ENCODE data around the gene MRPL16. TPM values are rescaled to one million over a fixed set of nuclear protein-coding genes. Genes with fewer than 3 reads are reported as not detected.

MRPL16 gene
- total and polyA plus RNA-seq, 2 of the 13 experiments (the other 11 are each of a cell fraction or from before 2014, with no cell fraction given): 45.3 to 62.6 TPM

DNA sequence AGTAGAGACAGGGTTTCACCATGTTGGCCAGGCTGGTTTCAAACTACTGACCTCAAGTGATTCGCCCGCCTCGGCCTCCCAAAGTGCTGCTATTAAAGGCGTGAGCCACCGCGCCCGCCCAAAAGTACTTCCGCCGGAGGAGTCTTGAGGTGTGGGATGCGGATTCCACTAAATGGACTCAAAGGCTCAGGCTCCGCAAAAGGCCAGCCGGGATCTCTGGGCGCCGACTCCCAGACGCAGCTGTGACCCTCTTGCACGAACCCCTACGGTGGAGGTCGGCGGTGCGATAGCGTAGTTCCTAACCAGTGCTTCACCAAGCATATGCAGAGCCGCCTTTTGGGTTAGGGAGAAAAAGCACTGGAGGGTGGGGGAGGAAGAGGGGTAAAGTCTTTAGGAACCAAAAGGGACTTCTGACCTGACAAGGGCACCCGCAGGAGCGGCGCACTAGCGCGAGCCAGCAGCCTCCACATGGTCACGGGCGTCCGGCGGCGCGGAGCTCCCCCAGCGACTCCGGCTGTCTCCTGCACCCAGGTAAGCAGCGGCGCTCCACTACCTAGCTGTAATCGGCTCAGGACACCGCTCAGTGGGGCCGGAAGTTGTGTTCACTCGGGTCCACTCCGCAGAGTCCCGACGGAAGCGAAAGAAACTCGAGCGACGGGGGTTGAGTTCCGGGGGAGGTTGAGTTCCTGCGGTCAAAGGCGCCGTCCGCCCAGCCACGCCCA, at the start of gene MRPL16 (continued):
- TF ChIP-seq, protein P1, sequence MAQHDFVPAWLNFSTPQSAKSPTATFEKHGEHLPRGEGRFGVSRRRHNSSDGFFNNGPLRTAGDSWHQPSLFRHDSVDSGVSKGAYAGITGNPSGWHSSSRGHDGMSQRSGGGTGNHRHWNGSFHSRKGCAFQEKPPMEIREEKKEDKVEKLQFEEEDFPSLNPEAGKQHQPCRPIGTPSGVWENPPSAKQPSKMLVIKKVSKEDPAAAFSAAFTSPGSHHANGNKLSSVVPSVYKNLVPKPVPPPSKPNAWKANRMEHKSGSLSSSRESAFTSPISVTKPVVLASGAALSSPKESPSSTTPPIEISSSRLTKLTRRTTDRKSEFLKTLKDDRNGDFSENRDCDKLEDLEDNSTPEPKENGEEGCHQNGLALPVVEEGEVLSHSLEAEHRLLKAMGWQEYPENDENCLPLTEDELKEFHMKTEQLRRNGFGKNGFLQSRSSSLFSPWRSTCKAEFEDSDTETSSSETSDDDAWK (CRISPR knock-in tag; IDR thresholded peaks at IDR 0.05): no peak
- TF ChIP-seq MED13 (CRISPR knock-in tag; IDR thresholded peaks at IDR 0.05): no peak
- TF ChIP-seq TARDBP (CRISPR knock-in tag; IDR thresholded peaks at IDR 0.05): no peak; the same call in 1 of the 2 replicates
- TF ChIP-seq MYC (CRISPR knock-in tag; IDR thresholded peaks at IDR 0.05; ENCODE audit: borderline replicate concordance): peak; percentile 96
- TF ChIP-seq ISX (CRISPR knock-in tag; conservative IDR thresholded peaks at IDR 0.05): no peak
- peak; percentile 94 for TF ChIP-seq KDM5B (CRISPR knock-in tag; IDR thresholded peaks at IDR 0.05; ENCODE audit: borderline replicate concordance)
- TF ChIP-seq, protein P2, sequence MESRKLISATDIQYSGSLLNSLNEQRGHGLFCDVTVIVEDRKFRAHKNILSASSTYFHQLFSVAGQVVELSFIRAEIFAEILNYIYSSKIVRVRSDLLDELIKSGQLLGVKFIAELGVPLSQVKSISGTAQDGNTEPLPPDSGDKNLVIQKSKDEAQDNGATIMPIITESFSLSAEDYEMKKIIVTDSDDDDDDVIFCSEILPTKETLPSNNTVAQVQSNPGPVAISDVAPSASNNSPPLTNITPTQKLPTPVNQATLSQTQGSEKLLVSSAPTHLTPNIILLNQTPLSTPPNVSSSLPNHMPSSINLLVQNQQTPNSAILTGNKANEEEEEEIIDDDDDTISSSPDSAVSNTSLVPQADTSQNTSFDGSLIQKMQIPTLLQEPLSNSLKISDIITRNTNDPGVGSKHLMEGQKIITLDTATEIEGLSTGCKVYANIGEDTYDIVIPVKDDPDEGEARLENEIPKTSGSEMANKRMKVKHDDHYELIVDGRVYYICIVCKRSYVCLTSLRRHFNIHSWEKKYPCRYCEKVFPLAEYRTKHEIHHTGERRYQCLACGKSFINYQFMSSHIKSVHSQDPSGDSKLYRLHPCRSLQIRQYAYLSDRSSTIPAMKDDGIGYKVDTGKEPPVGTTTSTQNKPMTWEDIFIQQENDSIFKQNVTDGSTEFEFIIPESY (CRISPR knock-in tag; IDR thresholded peaks at IDR 0.05): 0 out of 2 replicates have a peak, but pooled peaks have one; percentile 52
- no peak for TF ChIP-seq ZNF282 (IDR thresholded peaks at IDR 0.05; ENCODE audit: partially characterized antibody)
- TF ChIP-seq FOXA3 (CRISPR knock-in tag; IDR thresholded peaks at IDR 0.05): peak; percentile 63
- no peak for TF ChIP-seq NR2F6 (IDR thresholded peaks at IDR 0.05)
- peak; percentile 48; the same call in 1 of the 2 replicates for TF ChIP-seq NR2F6 (CRISPR knock-in tag; IDR thresholded peaks at IDR 0.05)
- no peak for TF ChIP-seq ZNF414 (CRISPR knock-in tag; IDR thresholded peaks at IDR 0.05)
- TF ChIP-seq, protein P3, sequence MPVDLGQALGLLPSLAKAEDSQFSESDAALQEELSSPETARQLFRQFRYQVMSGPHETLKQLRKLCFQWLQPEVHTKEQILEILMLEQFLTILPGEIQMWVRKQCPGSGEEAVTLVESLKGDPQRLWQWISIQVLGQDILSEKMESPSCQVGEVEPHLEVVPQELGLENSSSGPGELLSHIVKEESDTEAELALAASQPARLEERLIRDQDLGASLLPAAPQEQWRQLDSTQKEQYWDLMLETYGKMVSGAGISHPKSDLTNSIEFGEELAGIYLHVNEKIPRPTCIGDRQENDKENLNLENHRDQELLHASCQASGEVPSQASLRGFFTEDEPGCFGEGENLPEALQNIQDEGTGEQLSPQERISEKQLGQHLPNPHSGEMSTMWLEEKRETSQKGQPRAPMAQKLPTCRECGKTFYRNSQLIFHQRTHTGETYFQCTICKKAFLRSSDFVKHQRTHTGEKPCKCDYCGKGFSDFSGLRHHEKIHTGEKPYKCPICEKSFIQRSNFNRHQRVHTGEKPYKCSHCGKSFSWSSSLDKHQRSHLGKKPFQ (CRISPR knock-in tag; IDR thresholded peaks at IDR 0.05; ENCODE audit: insufficient replicate concordance): peak; percentile 83
- TF ChIP-seq, protein P4, sequence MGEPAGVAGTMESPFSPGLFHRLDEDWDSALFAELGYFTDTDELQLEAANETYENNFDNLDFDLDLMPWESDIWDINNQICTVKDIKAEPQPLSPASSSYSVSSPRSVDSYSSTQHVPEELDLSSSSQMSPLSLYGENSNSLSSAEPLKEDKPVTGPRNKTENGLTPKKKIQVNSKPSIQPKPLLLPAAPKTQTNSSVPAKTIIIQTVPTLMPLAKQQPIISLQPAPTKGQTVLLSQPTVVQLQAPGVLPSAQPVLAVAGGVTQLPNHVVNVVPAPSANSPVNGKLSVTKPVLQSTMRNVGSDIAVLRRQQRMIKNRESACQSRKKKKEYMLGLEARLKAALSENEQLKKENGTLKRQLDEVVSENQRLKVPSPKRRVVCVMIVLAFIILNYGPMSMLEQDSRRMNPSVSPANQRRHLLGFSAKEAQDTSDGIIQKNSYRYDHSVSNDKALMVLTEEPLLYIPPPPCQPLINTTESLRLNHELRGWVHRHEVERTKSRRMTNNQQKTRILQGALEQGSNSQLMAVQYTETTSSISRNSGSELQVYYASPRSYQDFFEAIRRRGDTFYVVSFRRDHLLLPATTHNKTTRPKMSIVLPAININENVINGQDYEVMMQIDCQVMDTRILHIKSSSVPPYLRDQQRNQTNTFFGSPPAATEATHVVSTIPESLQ (CRISPR knock-in tag; conservative IDR thresholded peaks at IDR 0.05): no peak
- TF ChIP-seq SRY (CRISPR knock-in tag; IDR thresholded peaks at IDR 0.05): peak; percentile 84
- peak; percentile 78; the same call in 1 of the 2 replicates for TF ChIP-seq KLF12 (CRISPR knock-in tag; IDR thresholded peaks at IDR 0.05; ENCODE audit: borderline replicate concordance)
- peak; percentile 31; the same call in 1 of the 2 replicates for TF ChIP-seq ZNF441 (CRISPR knock-in tag; IDR thresholded peaks at IDR 0.05; ENCODE audit: borderline replicate concordance)
- TF ChIP-seq PTBP1 (IDR thresholded peaks at IDR 0.05; ENCODE audit: low read depth, low read length, poor library complexity, severe bottlenecking): no peak
- TF ChIP-seq U2AF2 (IDR thresholded peaks at IDR 0.05; ENCODE audit: low read depth, low read length): no peak
- TF ChIP-seq ZNF761 (CRISPR knock-in tag; conservative IDR thresholded peaks at IDR 0.05): peak; percentile 64
- no peak for TF ChIP-seq ZNF674 (CRISPR knock-in tag; IDR thresholded peaks at IDR 0.05; ENCODE audit: low read depth)
